Stimulated activated CD8-positive, alpha-beta memory T cell treated with anti-CD3 and anti-CD28 coated beads, Interleukin-15, amount 100 ng/mL, for 24 hours (primary cell): ENCODE results near the gene GK.
"Not testable (repeated sequence)": the region's sequence is repeated elsewhere in the genome, so short reads cannot be mapped to it uniquely, and the experiment has no call there.

Experiments used
- DNase-seq: peaks from one replicate; pipeline ENCODE4 v3.0.0-alpha.2; 2020; ENCODE audit warnings: low read depth

The GK gene

DNA sequence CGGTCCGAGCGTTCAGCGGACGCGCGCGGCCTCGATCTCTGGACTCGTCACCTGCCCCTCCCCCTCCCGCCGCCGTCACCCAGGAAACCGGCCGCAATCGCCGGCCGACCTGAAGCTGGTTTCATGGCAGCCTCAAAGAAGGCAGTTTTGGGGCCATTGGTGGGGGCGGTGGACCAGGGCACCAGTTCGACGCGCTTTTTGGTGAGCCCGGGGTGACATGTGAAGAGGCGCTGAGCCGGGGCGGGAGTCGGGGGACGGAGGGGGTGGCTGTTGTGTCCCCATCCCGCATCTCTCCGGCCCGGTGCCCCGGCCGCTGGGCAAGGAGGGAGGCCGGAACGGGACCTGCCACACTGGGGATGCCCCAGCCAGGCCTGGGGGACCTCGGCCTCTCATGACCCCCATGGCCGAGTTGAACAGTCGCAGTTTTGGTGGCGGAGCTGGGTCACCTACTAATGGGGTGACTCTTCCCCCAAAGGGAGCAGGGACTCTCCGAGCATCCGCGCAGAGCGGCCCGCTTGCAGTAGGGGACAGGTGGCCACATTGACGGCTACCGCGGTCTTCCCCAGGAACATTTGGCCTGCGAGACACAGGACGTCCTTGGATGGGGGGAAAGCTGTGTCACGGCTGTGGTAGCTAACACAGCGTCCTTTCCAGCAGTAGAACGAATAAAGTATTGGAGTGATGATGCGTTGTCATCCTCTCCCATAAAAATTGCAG is at the start of gene GK:
GK (plus strand) TSS at position 9 of the 717 bp plus-strand sequence; CDS start at position 124, 115 bp downstream.
- no peak for DNase-seq

DNA sequence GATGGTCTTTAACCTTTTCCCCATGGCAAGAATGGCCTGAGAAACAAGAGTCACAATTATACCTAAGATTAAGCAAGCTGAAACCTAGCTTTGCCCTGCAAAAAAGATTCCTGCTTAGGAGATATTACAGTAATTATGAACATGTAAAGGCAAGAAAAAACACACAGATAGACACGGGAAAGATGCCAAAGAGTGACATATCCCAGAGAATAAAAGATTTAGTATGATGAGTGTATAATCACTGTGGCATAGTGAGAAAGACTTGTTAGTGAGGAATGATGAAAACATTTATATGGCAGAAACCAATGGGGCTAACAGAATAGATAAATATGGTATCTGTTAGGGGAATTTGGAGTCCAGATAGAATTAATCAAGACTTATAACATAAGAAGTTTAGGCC is 46.1 kb upstream of the GK start:
- DNase-seq: no peak

DNA sequence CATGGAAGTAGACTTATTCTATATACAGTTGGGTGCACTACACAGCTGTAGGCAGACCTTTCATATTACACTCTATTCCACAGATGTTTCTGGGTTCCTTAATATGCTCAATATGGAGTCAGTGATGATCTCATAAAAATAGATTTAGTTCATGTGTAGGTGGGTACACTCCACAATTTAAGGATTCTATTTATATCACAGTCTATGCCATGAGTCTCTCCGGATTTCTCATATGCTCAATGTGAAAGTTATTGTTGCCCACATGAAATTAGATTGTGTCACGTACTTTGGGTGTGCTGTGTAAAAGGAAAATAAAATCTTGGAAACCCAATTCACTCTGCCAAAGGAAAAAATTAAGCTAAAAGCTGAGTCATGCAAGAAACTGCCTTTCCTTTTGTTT is 43.2 kb upstream of the GK start:
- DNase-seq: no peak

DNA sequence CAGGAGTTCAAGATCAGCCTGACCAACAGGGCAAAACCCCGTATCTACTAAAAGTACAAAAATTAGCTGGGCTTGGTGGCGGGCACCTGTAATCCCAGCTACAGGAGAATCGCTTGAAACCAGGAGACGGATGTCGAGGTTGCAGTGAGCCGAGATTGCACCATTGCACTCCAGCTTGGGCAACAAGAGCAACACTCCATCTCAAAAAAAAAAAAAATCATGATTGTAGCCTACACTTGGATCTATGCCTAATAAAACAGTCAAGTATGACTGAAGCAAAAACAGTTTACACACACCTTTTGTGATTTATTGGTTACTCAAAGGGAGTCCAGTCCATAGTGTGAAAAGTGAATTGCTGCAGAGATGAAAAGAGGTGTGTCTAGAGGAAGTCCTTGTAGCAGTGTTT is 41.0 kb upstream of the GK start:
- no peak for DNase-seq

DNA sequence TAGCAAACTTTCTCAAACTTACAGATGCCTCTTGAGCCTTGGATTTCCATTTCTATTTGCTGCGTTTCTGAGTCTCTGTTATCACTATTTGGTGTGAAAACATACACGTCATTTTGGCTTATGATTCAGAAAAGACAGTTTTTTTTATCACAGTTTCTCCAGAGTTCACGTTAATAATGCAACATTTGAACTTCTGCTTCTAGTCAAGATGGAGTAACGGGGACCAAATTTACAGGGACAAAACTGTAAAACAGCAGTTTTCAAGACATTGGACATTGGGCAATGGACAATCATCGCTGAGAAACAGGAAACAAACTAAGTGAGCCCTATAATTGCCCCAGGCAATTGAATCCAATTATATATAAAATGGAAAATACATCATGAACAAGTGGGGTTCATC is 39.5 kb upstream of the GK start:
- no peak for DNase-seq

DNA sequence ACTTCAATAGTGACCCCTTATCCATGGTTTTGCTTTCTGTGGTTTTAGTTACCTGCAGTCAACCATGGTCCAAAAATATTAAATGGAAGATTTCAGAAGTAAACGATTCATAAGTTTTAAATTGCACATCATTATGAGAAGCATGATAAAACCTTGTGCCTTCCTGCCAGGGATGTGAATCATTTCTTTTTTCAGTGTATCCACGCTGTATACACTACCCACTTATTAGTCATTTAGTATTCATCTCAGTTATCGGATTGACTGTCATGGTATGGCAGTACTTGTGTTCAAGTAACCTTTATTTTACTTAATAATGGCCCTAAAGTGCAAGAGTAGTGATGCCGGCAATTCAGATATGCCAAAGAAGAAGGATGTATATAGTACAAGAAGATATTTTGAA is 38.0 kb upstream of the GK start:
- no peak for DNase-seq

DNA sequence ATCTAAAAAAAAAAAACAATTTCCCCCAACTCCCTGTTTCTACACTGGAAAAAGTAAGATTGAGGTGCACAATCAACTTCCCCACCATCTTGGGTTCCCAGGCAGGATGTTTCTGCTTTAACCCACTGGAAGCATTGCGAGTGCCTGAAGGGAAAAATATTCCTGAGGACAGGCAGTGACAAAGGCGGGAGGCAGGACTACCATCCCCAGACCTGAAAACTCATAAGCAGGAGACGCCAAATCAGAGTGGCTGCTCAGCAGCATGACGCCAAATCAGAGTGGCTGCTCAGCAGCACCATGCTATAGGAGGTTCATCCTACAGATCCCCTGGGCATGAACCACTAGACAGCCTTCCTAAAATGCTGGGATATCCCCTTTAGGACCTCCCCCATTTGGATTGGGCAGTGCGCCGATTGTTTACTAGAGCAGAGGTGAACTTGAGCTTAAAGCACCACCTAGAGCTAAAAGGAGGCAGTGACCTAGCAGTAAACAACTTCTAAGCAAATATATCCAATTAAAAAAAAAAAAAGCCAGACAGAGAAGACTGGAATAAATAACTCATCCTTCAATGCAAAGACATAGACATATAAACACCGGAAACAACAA is 35.0 kb upstream of the GK start:
- no peak for DNase-seq

DNA sequence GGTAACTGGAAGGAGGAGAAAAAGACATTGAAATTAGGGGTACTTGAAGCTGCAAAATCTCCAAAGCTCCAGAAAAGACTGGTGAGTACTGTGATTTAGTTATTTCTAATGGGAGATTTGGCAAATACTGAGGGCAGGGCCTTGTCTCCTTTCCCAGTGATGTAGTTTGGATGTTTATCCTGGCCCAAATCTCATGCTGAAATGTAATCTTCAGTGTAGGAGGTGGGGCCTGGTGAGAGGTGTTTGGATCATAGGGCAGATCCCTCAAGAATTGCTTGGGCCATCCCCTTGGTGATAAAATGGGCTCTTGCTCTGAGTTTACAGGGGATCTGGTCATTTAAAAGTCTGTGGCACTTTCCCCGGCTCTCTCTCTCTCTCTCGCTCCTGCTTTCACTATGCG is 33.1 kb upstream of the GK start:
- DNase-seq: no peak

DNA sequence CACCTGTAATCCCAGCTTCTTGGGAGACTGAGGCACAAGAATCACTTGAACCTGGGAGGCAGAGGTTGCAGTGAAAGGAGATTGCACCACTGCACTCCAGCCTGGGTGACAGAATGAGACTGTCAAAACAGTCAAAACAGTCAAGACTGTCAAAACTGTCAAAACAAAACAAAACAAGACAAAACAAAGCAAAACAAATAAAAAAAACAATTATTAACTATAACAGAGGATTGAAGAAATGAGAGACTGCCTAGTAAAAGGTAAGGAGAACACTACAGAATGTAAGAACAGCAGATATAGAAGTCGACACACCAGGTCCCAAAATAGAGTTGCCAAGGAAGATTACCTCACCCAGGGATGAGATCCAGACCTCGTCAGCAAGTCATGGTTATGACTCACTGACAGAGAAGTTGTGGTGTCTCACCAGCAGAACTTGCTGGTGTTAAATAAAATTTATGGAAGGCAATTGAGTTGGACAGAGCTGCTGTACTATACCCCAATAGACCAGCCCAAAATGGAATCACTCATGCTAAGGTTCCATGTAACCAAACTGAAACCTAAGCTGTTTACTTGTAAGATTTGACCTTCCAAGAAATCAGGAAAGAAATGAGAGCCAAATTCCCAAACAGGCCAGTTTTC is 32.1 kb upstream of the GK start:
- no peak for DNase-seq

DNA sequence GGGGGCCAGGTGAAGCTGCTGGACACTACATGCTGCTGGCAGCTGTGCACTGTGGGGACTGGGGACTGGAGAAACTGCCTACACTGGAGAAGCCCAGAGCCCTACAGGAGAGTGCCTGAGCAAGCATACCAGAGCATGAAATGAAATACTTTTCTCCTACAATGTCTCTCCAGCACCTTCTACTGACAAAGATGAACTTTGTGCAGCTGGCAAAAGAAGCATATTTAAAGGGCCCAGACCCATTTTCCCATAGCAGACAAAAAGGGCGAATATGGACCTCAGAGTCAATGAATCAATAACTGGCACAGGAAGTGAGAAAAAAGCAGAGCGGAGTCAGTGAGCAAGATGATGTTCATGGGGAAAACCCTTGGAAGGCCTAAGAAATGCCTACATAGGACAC is 30.9 kb upstream of the GK start:
- no peak for DNase-seq

DNA sequence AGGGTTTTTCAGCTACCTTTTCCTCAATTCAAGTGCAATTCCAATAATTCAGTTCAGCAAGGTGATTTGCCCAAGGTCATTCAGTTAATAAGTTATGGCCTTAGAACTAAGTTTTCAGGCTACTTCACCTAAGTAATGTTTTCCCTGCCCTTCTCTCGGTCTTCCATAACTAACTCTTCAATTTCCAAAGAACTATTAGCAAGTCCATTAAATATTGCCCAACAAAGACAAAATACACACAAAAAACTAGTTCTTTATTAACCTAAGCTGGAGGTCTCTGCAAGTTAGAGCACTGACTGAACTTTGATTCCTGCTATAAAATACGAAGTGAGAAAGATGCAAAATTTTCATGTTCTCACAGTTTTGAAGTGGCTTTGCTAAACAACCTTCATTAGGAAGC is 26.8 kb upstream of the GK start:
- DNase-seq: no peak

DNA sequence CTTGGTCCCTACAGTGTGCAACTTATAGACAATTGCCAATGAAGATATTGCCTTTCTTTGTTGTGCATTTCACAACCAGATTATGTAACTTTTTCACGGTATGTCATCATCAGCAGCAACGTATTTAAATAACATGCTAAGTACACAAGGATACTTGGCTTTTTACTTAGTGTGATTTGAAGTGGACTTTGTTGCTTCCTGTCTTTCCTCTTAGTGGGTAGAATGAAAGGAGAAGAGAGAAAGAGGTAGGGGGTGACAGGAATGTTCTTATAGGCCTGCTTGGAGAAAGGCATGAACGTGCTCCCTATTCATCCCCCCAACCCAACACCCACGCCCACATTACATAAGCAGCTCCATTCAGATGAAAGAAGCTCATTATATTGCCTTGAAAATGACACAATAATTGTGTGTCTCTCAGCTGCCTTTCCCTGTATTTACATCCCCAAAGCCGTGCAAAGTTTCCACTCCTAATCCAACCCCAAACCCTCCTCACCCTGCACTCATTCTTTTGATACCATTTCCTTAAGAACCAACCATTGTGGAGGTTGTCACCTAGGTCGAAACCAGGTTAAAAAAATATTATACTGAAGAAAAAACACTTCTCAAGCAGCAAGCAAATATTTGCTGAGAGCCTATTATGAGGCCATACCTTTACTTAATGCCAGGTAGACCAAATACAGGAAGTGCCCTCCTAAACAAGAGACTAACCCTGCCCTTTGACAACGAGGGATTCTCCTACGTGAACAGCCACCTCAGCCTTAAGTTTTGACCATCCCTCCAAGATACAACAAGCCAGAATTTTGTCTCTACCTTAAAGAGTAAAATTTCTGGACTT is 25.2 kb upstream of the GK start:
- no peak for DNase-seq

DNA sequence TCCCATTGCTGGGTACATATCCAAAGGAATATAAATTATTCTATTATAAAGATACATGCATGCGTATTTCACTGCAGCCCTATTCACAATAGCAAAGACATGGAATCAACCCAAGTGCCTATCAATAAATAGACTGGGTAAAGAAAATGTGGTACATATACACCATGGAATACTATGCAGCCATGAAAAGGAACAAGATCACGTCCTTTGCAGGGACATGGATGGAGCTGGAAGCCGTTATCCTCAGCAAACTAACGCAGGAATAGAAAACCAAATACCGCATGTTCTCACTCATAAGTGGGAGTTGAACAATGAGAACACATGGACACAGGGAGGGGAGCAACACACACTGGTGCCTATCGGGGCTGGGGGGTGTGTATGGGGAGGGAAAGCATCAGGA is 19.2 kb upstream of the GK start:
- not testable (repeated sequence) for DNase-seq

DNA sequence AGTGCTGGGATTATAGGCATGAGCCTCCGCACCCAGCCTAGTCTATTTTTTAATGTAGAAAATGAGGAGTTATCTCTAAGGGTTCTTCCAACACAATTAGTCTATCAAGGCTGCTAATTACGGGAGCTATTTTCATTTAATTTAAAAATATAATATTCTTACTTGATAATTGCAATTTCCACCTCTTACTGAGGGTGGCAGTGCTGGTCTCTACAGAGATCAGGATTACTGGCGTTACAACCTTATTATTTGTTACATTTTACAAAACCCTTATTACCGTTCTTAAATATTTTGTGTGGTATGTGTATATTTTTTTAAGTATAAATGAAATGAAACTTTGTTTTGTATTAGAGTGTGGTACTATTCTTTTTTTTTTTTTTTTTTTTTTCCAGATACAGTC is 17.6 kb upstream of the GK start:
- DNase-seq: no peak

DNA sequence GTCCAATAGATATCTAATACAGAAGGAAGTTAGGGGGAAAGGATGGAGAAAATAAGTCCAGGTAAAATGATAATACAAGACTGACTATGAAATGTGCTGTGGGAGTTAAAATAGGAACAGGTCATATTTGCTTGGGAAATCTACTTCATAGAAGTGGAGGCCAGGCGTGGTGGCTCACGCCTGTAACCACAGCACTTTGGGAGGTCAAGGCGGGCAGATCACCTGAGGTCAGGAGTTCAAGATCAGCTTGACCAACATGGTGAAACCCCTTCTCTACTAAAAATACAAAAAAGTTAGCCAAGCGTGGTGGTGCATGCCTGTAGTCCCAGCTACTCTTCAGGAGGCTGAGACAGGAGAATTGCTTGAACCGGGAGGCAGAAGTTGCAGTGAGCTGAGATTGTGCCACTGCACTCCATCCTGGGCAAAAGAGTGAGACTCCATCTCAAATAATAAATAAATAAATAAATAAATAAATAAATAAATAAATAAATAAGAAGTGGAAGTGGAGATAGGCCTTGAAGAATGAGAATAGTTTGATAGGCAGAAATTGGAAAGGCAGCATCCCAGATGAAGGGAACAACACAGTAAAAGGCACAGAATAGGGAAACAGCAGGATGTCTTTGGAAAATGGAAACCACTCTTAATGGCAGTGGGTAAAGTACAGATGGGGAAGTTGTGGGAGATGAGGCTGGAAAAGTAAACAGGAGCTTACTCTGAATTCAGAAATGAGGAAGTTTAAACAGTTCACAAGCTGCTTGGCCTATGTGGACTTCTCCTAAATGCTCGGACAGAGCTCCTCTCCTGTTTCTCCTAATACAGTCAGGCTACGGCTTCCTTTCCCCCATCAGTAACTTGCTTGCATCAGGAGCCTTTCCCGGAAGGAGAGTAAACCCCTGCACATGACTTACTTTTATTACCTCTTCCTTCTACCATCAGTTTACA is 15.1 kb upstream of the GK start:
- DNase-seq: no peak

DNA sequence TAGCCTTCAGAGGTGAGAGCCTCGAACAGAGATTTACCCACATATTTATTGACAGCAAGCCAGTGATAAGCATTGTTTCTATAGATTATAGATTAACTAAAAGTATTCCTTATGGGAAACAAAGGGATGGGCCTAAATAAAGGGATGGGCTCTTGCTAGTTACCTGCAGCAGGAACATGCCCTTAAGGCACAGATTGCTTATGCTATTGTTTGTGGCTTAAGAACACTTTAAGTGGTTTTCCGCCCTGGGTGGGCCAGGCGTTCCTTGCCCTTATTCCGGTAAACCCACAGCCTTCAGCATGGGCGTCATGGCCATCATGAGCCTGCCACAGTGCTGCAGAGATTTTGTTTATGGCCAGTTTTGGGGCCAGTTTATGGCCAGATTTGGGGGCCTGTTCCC is 13.5 kb upstream of the GK start:
- DNase-seq: not testable (repeated sequence)

DNA sequence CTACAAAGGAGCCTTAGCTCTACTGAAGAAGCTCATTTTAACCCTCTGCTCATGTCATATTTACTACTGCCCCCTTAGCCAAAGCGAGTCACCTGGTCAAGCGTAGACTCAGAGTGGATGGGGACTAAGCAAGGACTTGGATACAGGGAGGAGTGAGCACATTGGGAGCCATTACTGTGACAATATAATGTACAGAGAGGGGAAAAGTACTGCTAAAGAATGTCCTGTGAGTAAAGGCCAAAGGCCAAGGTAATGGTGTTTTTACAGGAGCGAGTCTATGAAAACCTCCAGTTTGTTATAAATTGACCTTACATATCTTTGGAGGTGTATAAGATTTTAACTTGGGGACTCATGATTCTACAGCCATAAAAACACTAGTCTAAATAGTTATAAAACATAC is 10.6 kb upstream of the GK start:
- DNase-seq: no peak

DNA sequence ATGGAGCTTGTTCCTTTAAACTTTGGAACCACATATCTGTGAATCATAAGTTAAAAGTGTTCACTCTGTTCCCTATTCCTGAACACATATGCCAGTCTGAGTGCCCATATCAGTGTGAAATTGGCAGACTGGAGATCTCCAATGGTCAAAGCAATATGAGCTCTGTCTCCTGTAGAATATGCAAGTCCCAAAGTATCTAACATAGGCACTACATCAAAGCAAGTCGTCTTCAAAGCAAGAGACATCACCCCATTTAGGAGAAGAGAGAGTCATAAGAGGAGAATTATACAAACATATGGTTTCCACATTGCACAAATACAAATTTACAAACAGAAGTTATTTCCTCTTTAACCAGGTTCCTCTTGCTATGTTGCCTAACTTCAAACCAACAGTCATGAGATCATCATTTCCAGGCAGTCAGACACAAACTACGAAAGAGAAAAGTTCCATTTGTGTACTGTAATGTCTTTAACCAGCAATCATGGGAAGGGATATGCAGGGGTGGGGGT is 9.9 kb upstream of the GK start:
- DNase-seq: no peak

DNA sequence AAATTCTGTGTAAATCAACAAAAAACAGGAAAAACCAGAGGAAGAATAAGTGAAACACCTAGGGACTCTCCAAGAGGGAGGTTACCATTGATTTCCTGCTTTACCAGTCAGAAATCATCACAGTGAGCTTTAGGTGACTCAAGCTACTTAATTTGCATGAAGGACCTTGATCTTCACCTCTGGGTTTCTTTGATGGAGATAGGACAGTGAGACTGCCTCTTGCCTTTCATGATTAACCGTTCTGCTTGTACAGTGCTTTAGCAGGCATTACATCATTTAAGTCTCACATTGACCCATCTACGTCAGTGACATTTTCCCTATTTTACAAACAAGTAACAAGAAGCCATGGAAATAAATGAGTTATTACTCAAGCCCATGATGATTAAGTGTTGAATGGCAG is 3.4 kb upstream of the GK start:
- DNase-seq: no peak

DNA sequence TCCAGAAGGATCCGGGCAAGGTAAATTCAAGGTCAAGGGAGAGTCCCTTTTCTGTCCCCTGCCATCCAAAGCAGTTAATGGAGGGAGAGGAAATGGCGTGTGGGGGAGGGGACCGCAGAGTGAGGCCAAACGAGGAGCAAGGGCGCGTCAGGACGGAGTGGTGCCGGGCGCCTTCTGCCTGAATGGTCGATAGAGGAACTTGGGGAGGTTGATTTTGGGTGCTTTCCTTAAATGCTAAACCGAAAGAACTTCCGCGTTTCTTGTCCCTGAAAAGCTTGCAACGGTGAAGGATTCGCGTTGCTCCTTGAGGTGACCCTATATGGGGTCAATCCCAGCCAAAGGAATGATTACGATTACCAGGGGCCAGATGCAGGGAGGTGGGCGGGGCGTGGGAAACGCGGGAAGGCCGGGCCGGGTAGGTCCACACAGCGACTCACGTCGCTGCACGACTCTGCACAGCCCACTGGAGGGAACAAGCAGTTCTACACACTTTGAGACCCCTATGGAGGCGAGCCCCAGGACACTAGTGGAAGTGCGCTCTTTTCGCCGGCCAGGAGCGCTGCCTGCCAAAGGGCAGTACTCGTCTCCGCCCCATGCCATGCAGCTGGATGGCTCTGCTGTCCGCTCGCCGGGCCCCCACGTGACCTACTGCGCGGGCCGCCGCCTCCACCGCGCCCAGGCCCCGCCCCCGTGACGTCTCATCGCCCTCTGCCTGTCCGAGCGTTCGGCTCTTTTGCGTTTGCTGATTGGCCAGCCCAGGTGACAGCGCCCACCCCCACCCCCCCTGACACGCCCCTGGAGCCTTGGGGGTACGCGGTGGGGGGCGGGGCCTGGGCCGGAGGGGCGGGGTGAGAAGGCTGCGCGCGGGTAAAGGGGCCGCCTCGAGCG is 452 bp upstream of the GK start:
- DNase-seq: peak; percentile 70
